Neural cell (in vitro differentiated cells): ENCODE data around the gene IGSF9B. TPM values are rescaled to one million over a fixed set of nuclear protein-coding genes. Genes with fewer than 3 reads are reported as not detected.

ENCODE experiments used
- H2AFZ ChIP-seq: fragments of 200-600, 300-800 bp; sonication (generic), shearing (Covaris generic); 2 replicates; pipeline ENCODE4 v1.6.0; 2014; ENCODE audit warnings: low read depth, mild to moderate bottlenecking, antibody characterized with exemption, low read length, moderate library complexity
- H3F3A ChIP-seq: fragments of 200-600 bp; shearing (Covaris generic); 2 replicates; pipeline ENCODE4 v1.6.1; 2016; ENCODE audit warnings: mild to moderate bottlenecking, moderate library complexity, mixed read lengths, antibody characterized with exemption, low read length; ENCODE audit not compliant: insufficient read depth, poor library complexity, severe bottlenecking
- H3K27ac ChIP-seq: fragments of 200-600, 300-800 bp; sonication (generic), shearing (Covaris generic); 2 replicates; pipeline ENCODE4 v1.5.1; 2014; ENCODE audit warnings: mild to moderate bottlenecking, low read length, moderate library complexity
- H3K27me3 ChIP-seq: fragments of 300-800, 200-600 bp; sonication (generic), shearing (Covaris generic); 2 replicates; pipeline ENCODE4 v1.6.0; 2014; ENCODE audit warnings: mild to moderate bottlenecking, low read depth, low read length, moderate library complexity; ENCODE audit not compliant: insufficient read depth
- H3K36me3 ChIP-seq: fragments of 300-800, 200-600 bp; sonication (generic), shearing (Covaris generic); 2 replicates; pipeline ENCODE4 v1.5.1; 2014; ENCODE audit warnings: mild to moderate bottlenecking, antibody characterized with exemption, low read length, moderate library complexity; ENCODE audit not compliant: insufficient read depth
- H3K4me2 ChIP-seq: fragments of 300-800, 200-600 bp; sonication (generic), shearing (Covaris generic); 2 replicates; pipeline ENCODE4 v1.6.0; 2014; ENCODE audit warnings: mild to moderate bottlenecking, low read length
- H3K4me3 ChIP-seq: fragments of 300-800, 200-600 bp; sonication (generic), shearing (Covaris generic); 2 replicates; pipeline ENCODE4 v1.5.1; 2014; ENCODE audit warnings: mild to moderate bottlenecking, low read length, moderate library complexity
- H3K79me2 ChIP-seq: fragments of 200-600 bp; shearing (Covaris generic); replicated peaks from 2 replicates; pipeline ENCODE4 v1.6.0; 2014; ENCODE audit warnings: mild to moderate bottlenecking, low read length, moderate library complexity; ENCODE audit not compliant: insufficient read depth
- H3K9ac ChIP-seq: fragments of 300-800, 200-600 bp; sonication (generic), shearing (Covaris generic); 2 replicates; pipeline ENCODE4 v1.6.1; 2016; ENCODE audit warnings: mild to moderate bottlenecking, low read length, mixed read lengths
- H3K9me2 ChIP-seq: fragments of 200-600 bp; shearing (Covaris generic); 2 replicates; pipeline ENCODE4 v1.6.1; 2016; ENCODE audit warnings: mild to moderate bottlenecking, low read length, mixed read lengths; ENCODE audit not compliant: insufficient read depth
- H3K9me3 ChIP-seq: fragments of 200-600, 300-800 bp; sonication (generic), shearing (Covaris generic); 2 replicates; pipeline ENCODE4 v1.6.1; 2016; ENCODE audit warnings: mild to moderate bottlenecking, mixed run types, low read length, moderate library complexity, mixed read lengths
- H4K20me1 ChIP-seq: fragments of 200-600 bp; shearing (Covaris generic); 2 replicates; pipeline ENCODE4 v1.6.1; 2016; ENCODE audit warnings: mild to moderate bottlenecking, mixed run types; ENCODE audit not compliant: insufficient read depth
- EP300 ChIP-seq: fragments of 450-650 bp; conservative IDR thresholded peaks from 2 replicates; pipeline ENCODE4 v1.6.1; 2014; ENCODE audit warnings: antibody characterized with exemption, mild to moderate bottlenecking, moderate library complexity; ENCODE audit not compliant: poor library complexity, severe bottlenecking
- EZH2 ChIP-seq: fragments of 200-600, 300-800 bp; shearing (Covaris generic), sonication (generic); IDR thresholded peaks from 2 replicates; pipeline ENCODE4 v1.6.1; 2014; ENCODE audit warnings: antibody characterized with exemption, low read length, borderline replicate concordance, mild to moderate bottlenecking; ENCODE audit not compliant: insufficient read depth, poor library complexity, severe bottlenecking
- MXI1 ChIP-seq: fragments of 450-650 bp; conservative IDR thresholded peaks from 2 replicates; pipeline ENCODE4 v1.6.1; 2014; ENCODE audit warnings: antibody characterized with exemption, mild to moderate bottlenecking; ENCODE audit not compliant: poor library complexity, severe bottlenecking
- POLR2AphosphoS5 ChIP-seq: IDR thresholded peaks from 2 replicates; pipeline ENCODE4 v1.6.1; 2012
- RAD21 ChIP-seq: fragments of 450-650 bp; conservative IDR thresholded peaks from 2 replicates; pipeline ENCODE4 v1.6.1; 2014; ENCODE audit warnings: antibody characterized with exemption, mild to moderate bottlenecking, moderate library complexity
- SMC3 ChIP-seq: fragments of 450-650 bp; conservative IDR thresholded peaks from 2 replicates; pipeline ENCODE4 v1.6.1; 2014; ENCODE audit warnings: antibody characterized with exemption, mild to moderate bottlenecking, moderate library complexity; ENCODE audit not compliant: poor library complexity
- TAF1 ChIP-seq: IDR thresholded peaks from 2 replicates; pipeline ENCODE4 v1.6.1; 2012; ENCODE audit warnings: low read depth
- polyA plus RNA-seq: library from polyadenylated mRNA; depleted of rRNA; stranded (reverse); fragments of >200 nt; gene quantifications from 2 replicates; pipeline ENCODE4 v1.2.3, GENCODE V29; 2014
- TF ChIP-seq, protein P1 (sequence below): IDR thresholded peaks from 2 replicates; pipeline ENCODE4 v1.6.1; 2012; ENCODE audit warnings: borderline replicate concordance
- TF ChIP-seq, protein P2 (sequence below): fragments of 450-650 bp; IDR thresholded peaks from 2 replicates; pipeline ENCODE4 v1.5.1; 2014; ENCODE audit warnings: antibody characterized with exemption, mild to moderate bottlenecking, moderate library complexity; ENCODE audit not compliant: poor library complexity, severe bottlenecking

The IGSF9B gene
- polyA plus RNA-seq, 1 donor from 2014 or later, result 2.3 TPM

DNA sequence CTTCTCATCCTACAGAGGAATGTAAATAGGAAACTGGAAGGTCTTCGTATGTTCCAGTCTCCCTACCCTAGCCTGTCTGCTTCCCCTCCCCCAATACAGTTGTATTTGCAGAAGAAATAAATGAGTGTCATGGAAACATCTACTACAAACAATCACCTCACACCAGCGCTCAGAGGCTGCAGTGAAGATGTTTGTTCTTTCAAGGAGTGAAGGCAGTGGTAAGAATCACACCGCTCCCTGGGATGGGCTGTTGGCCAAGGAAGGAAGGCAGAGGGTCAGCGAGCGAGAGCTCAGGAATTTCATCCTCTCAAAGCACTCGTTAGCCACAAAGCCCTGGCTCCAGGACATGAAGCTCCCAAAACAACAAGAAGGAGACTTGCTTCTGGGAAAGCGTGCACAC is 1.1 kb upstream of the IGSF9B start:
- H3F3A ChIP-seq, result no peaks in the 10 kb centered on the region
- TF ChIP-seq POLR2AphosphoS5 (no peak), SMC3 (no peak), MXI1 (no peak), RAD21 (no peak), EP300 (no peak), EZH2 (no peak), TAF1 (no peak)
- TF ChIP-seq, protein P1, sequence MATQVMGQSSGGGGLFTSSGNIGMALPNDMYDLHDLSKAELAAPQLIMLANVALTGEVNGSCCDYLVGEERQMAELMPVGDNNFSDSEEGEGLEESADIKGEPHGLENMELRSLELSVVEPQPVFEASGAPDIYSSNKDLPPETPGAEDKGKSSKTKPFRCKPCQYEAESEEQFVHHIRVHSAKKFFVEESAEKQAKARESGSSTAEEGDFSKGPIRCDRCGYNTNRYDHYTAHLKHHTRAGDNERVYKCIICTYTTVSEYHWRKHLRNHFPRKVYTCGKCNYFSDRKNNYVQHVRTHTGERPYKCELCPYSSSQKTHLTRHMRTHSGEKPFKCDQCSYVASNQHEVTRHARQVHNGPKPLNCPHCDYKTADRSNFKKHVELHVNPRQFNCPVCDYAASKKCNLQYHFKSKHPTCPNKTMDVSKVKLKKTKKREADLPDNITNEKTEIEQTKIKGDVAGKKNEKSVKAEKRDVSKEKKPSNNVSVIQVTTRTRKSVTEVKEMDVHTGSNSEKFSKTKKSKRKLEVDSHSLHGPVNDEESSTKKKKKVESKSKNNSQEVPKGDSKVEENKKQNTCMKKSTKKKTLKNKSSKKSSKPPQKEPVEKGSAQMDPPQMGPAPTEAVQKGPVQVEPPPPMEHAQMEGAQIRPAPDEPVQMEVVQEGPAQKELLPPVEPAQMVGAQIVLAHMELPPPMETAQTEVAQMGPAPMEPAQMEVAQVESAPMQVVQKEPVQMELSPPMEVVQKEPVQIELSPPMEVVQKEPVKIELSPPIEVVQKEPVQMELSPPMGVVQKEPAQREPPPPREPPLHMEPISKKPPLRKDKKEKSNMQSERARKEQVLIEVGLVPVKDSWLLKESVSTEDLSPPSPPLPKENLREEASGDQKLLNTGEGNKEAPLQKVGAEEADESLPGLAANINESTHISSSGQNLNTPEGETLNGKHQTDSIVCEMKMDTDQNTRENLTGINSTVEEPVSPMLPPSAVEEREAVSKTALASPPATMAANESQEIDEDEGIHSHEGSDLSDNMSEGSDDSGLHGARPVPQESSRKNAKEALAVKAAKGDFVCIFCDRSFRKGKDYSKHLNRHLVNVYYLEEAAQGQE, result no peak
- TF ChIP-seq, protein P2, sequence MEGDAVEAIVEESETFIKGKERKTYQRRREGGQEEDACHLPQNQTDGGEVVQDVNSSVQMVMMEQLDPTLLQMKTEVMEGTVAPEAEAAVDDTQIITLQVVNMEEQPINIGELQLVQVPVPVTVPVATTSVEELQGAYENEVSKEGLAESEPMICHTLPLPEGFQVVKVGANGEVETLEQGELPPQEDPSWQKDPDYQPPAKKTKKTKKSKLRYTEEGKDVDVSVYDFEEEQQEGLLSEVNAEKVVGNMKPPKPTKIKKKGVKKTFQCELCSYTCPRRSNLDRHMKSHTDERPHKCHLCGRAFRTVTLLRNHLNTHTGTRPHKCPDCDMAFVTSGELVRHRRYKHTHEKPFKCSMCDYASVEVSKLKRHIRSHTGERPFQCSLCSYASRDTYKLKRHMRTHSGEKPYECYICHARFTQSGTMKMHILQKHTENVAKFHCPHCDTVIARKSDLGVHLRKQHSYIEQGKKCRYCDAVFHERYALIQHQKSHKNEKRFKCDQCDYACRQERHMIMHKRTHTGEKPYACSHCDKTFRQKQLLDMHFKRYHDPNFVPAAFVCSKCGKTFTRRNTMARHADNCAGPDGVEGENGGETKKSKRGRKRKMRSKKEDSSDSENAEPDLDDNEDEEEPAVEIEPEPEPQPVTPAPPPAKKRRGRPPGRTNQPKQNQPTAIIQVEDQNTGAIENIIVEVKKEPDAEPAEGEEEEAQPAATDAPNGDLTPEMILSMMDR, result no peak
- H3K27me3 ChIP-seq, result peaks cover 20% of the 10 kb centered on the region
- H4K20me1 ChIP-seq, result no peaks in the 10 kb centered on the region
- peak overlapping the region; percentile 92 for H3K4me3 ChIP-seq
- no peaks in the 10 kb centered on the region for H3K9me3 ChIP-seq
- no peak overlapping the region for H2AFZ ChIP-seq
- H3K36me3 ChIP-seq, result no peaks in the 10 kb centered on the region
- H3K4me2 ChIP-seq, result peak overlapping the region; percentile 22
- H3K9ac ChIP-seq, result peak overlapping the region; percentile 93
- no peaks in the 10 kb centered on the region for H3K9me2 ChIP-seq
- H3K79me2 ChIP-seq, result peaks cover 18% of the 10 kb centered on the region
- no peak overlapping the region for H3K27ac ChIP-seq

DNA sequence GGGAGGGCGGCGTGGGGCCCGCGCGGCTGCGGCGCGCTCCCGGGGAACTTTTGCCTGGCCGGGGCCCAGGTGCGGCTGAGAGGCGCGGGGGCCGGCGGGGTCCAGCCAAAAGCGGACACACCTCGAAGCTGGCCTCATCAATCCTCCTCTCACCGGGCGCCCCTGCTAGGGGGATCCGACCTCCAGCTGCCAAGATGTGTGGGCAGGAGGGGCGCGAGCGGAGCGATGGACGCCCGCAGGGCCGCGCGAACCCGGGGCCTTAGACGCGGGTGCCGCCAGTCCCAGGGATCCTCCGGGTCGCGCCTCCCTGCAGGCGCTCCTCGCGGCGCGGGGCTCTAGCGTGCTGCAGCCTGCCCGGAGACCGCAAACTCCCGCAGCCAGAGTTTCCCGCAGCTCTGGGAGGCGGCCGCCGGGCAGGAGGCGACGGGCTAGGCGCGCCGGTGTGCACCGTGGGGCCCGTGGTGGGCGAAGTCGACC is 785 bp downstream of the IGSF9B start:
- Histone ChIP-seq H3K36me3 (no peaks in the 10 kb centered on the region), H3K79me2 (peaks cover 28% of the 10 kb centered on the region), H3K9ac (peak overlapping the region; percentile 93), H2AFZ (no peak overlapping the region), H3K27me3 (peaks cover 20% of the 10 kb centered on the region), H3F3A (no peaks in the 10 kb centered on the region), H3K4me2 (peak overlapping the region; percentile 25), H3K27ac (peak overlapping the region; percentile 83), H3K9me2 (no peaks in the 10 kb centered on the region), H4K20me1 (no peaks in the 10 kb centered on the region), H3K9me3 (no peaks in the 10 kb centered on the region), H3K4me3 (peak overlapping the region; percentile 92)
- TF ChIP-seq EZH2 (no peak), TAF1 (peak; percentile 21), MXI1 (no peak), RAD21 (no peak)
- TF ChIP-seq, protein P1, result no peak
